ENCODE data around the gene EXOC4. TPM values are rescaled to one million over a fixed set of nuclear protein-coding genes. Genes with fewer than 3 reads are reported as not detected.

The EXOC4 gene
- total RNA-seq, 2 donors from 2014 or later: 62.0 to 146 TPM

- no peaks in the 10 kb centered on the region for H3K27me3 ChIP-seq
- H3K4me1 ChIP-seq: no peaks in the 10 kb centered on the region
- TF ChIP-seq CTCF (IDR thresholded peaks at IDR 0.05) (no peak), POLR2A (IDR thresholded peaks at IDR 0.05) (no peak)
- H3K27ac ChIP-seq: no peak overlapping the region
- H3K9me3 ChIP-seq: no peaks in the 10 kb centered on the region
- H3K4me3 ChIP-seq: no peak overlapping the region
- intact Hi-C loops (cut with DNase I): no loop called here
- ATAC-seq (no peak), DNase-seq (no peak)
- H3K36me3 ChIP-seq (replicated peaks in 1 of 2; ENCODE audit: insufficient read depth in 1 of 2, low read depth in 2 of 2): no peaks in the 10 kb centered on the region
- WGBS, 2 donors: 69 to 93% methylated on average over 5 of the region's 5 CpGs
Observed at GRCh38 chr7:133563251-133563650, 310.4 kb downstream of the EXOC4 start.

DNA sequence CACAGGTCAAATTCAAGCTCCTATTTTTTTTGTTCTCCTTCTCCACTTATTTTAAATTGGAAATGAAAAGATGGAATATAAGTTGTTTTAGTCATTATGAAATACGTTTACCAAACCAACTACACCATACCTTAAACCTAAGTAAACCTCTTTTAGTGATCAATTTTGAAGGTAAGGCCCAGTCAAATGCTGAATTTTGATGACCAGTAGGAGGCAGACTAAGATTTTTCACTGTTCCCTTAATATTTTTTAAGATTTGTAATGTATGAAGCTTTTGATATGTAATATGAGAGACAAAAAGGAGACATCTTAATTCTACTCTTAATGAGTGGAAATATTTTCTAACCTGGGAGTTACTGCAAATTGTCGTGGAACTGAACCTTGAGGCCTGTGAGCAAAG is 311.6 kb downstream of the EXOC4 start:
- Histone ChIP-seq H3K4me1 (no peaks in the 10 kb centered on the region), H3K9me3 (no peaks in the 10 kb centered on the region), H3K27me3 (no peaks in the 10 kb centered on the region), H3K4me3 (no peak overlapping the region), H3K27ac (no peak overlapping the region), H3K36me3 (replicated peaks in 1 of 2; ENCODE audit: insufficient read depth in 1 of 2, low read depth in 2 of 2) (no peaks in the 10 kb centered on the region)
- TF ChIP-seq POLR2A (IDR thresholded peaks at IDR 0.05): no peak
- TF ChIP-seq CTCF (IDR thresholded peaks at IDR 0.05): no peak
- ATAC-seq (no peak), DNase-seq (no peak)
- 82 to 83% methylated on average over 2 of the region's 2 CpGs for WGBS, 2 donors
- intact Hi-C loops (cut with DNase I): no loop called here

DNA sequence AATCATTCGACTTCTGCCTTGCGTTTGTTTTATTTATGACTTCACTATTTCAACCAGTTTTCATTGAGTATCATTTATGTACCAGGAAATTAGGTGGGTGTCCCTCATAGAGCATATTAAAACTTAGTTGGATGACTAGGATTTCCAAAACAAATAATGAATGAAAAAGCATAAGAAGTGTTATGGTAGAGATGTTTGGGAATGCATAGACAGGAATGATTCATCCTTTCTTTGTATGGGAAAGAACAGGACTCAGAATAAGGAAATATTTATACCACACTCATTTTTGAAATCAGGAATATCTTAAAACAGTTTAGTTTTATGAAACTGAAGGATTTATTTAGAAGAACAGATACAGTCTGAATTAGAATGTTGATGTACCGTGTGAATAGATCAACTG is 315.7 kb downstream of the EXOC4 start:
- H3K36me3 ChIP-seq (replicated peaks in 1 of 2; ENCODE audit: insufficient read depth in 1 of 2, low read depth in 2 of 2): no peaks in the 10 kb centered on the region
- H3K27ac ChIP-seq: no peak overlapping the region
- DNase-seq: no peak
- TF ChIP-seq CTCF (IDR thresholded peaks at IDR 0.05): no peak
- no peak for TF ChIP-seq POLR2A (IDR thresholded peaks at IDR 0.05)
- no peaks in the 10 kb centered on the region for H3K27me3 ChIP-seq
- intact Hi-C loops (cut with DNase I): no loop called here
- H3K9me3 ChIP-seq: no peaks in the 10 kb centered on the region
- no peak overlapping the region for H3K4me3 ChIP-seq
- WGBS, 2 donors: 68 to 74% methylated on average over 3 of the region's 3 CpGs
- ATAC-seq: no peak
- H3K4me1 ChIP-seq: no peaks in the 10 kb centered on the region

DNA sequence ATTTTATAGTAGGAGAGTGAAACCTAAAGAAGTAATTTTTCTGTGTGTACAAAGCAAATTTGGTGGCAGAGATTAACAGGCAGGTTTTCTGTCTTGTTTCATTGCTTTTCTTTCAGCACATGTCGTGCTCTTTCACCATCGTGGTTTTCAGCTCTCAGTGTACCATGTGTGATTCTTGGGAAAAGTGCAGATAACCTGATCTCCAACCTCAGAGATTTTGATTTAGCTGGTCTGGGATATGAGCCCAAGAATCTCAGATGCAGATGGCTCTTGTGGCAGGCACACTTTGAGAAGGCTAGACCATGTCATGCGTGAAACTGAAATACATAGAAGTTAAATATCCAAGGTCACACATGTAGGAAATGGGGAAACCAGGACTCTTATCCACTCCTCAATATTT is 317.4 kb downstream of the EXOC4 start:
- Histone ChIP-seq H3K4me1 (no peaks in the 10 kb centered on the region), H3K36me3 (replicated peaks in 1 of 2; ENCODE audit: insufficient read depth in 1 of 2, low read depth in 2 of 2) (no peaks in the 10 kb centered on the region), H3K27ac (no peak overlapping the region), H3K4me3 (no peak overlapping the region), H3K27me3 (no peaks in the 10 kb centered on the region), H3K9me3 (no peaks in the 10 kb centered on the region)
- WGBS, 2 donors: 93 to 97% methylated on average over 3 of the region's 3 CpGs
- DNase-seq: no peak
- TF ChIP-seq CTCF (IDR thresholded peaks at IDR 0.05): no peak
- no peak for TF ChIP-seq POLR2A (IDR thresholded peaks at IDR 0.05)
- ATAC-seq: no peak
- intact Hi-C loops (cut with DNase I): no loop called here

DNA sequence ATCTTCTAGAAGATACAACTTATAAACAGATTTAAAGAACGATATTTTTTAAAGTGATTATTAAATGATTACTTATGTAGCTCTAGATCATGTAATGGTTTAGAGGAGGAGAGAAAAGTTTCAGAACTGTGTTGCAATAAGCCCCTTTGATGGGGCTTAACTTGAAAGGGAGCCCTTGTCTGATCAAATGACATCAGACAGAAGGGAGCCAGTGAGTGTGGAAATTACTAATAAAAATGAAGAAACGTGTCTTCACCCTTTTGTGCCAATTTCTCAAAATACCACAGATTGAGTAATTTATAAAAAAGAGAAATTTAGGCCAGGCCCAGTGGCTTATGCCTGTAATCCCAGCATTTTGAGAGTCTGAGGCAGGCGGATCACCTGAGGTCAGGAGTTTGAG is 318.2 kb downstream of the EXOC4 start:
- no peak for TF ChIP-seq CTCF (IDR thresholded peaks at IDR 0.05)
- no peak for TF ChIP-seq POLR2A (IDR thresholded peaks at IDR 0.05)
- 90 to 94% methylated on average over 3 of the region's 3 CpGs for WGBS, 2 donors
- Histone ChIP-seq H3K27ac (no peak overlapping the region), H3K4me1 (no peaks in the 10 kb centered on the region), H3K36me3 (replicated peaks in 1 of 2; ENCODE audit: insufficient read depth in 1 of 2, low read depth in 2 of 2) (no peaks in the 10 kb centered on the region), H3K4me3 (no peak overlapping the region), H3K9me3 (no peaks in the 10 kb centered on the region), H3K27me3 (no peaks in the 10 kb centered on the region)
- intact Hi-C loops (cut with DNase I): no loop called here
- ATAC-seq (no peak), DNase-seq (no peak)
